GM21717 (cell line): ENCODE measurements around the gene SMLR1.
"Not testable (repeated sequence)": the region's sequence is repeated elsewhere in the genome, so short reads cannot be mapped to it uniquely, and the experiment has no call there.

Experiments used
- ATAC-seq: cut with Tn5 transposase; IDR thresholded peaks from one replicate; pipeline ENCODE4 v1.9.1; 2021; ENCODE audit warnings: mild to moderate bottlenecking, moderate library complexity; ENCODE audit not compliant: unreplicated experiment

The SMLR1 gene

DNA sequence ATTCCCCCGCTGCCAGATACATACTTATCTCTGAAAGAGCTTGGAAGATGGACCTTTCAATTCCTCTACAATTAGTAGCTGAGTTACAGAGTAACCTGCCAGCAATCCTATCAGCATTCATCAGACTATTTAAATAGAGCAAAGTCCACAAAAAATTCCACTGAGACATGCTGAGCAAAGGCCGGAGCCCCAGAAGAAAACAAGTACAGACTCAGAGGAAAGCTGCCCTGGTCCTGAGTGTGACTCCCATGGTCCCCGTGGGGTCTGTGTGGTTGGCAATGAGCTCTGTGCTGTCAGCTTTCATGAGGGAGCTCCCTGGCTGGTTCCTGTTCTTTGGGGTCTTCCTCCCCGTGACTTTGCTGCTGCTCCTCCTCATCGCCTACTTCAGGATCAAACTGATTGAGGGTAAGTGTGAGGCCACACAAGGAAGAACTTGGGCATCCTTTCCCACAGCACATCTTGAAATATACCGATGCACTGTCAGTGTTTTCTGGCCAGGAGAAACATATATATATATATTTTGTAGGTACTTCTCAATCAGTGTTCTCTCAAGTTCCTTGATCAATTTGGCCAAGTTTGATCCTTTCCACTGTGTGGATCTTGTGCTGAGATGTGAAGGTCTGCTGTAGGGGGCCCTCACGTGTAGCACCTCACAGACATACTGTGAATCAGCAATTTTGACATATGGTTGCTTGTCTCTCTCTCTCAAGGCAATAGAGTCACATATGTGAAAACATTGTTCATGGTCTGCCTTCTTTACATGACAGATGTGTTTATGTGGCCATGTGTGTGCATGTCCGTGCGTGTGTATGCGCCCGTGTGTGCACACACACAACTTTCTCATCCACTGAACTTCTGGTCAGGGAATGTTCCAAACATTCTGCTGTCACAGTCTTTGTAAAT is at the start of gene SMLR1:
Gene SMLR1 (plus strand): TSS at position 160 of the 903 bp plus-strand sequence. CDS start 8 bp downstream, at position 168.
- ATAC-seq, result no peak

DNA sequence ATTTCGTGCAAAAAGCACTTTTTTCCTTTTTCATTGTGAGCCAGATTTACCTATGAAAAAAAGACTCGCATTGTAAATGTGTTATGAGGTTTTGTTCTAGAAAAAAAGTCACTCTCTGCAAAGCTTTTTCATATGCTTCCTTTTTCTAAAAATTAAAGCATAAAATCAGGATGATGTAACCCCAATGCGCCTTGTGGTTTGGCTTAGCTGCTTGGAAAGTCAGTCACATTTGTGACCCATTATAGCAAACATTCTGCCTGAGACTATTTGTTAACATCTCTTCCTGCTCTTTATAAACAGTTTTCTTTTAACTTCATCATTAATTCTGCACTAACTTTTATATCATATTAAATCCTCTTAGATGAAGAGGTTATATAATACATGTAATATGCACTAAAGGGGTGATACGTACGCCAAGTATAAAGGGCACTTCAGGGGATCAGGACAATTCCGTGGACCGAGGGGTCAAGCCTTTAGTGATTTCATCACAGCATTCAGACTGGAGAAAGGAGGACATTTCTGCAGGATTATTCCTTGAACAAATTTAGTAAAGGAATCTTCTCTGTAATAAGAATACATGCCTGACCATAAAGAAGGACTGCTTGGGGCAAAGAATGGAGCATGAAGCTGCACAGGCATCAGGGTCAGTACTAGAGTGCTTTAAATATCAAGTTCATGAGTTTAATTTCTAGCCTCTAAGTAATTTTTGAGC is 48.1 kb upstream of the SMLR1 start:
- ATAC-seq, result no peak

DNA sequence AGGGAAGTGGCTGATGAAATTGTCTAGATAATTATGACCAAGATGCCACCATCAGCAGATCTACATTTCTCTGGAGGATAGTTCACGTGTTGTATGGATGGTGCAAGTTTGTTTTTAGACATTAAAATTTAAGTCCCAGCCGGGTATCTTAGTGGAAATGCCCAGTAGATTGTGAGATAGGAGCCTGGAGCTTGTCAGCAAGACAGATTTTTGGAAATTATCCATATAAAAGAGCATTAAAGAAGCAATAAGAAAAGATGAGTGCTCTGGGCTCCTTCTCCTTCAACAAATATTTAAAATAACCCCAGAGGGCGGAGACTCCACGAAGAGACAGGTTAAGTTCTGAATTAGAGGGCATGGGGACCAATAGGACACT is 47.6 kb upstream of the SMLR1 start:
- ATAC-seq, result no peak

DNA sequence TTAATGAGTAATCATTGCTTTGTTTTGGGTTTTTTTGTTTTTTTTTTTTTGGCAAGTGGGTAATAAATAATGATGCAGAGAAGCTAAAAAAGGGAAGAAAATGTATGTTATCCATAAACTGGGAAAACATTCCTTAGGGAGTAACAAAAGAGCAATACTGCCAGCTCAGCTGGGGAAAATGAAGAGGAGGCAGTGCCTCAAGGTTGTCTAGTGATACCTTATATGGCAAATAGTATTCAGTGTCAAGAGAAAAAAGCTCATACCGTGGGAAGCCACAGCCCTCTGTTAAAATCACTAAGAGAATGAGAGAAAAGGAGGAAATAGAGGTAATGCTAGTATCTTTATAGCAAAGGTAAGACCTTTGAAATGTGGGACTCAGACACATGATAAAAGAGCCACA is 47.1 kb upstream of the SMLR1 start:
- ATAC-seq, result no peak

DNA sequence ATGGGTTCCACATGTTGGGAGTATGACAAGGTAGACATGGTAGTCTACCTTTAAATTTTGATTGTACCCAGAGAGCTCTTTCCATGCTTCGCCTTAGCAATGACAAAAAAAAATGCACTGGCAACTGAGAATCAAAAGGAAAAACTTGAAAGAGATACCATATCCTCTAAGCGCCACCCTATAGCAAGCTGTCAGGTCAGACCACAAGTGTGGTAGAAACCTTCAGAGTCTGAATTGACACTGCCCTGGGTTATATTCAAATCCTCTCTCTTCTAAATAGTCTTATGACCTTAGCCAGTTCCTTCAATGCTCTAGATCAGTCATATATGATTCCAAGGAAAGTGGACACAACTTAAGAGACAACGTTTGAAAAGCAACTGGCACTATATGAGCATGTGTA is 45.6 kb upstream of the SMLR1 start:
- no peak for ATAC-seq

DNA sequence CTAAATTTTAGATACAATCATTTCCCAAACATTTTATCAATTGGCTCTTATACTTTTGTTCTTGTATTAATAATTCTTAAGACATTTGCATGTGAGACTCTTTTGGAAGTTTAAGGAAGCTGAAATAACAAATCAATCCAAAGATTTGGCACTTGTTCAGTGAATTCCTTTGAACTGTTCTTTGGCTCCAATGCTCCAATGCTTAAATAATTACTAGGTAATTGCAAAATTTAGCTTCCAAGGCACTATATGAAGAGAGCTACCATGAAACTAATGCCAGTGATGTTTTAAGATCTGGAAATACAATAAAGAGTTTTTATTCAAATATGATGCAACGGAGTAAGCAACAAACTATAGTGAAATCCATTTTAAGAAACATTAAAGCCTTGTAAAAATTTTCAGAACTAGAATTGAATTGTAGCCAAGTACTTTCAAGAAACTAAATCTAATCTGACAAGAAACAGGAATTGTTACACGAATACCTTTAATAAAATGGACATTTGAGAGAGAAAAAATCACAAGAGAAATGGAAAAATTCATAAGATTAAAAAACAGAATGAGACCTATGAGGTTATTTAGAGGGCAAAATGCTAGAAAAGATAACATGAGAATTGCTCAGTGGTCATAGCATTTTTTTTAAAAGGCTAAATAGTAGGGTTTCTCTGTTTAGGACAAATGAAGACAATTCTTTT is 43.6 kb upstream of the SMLR1 start:
- no peak for ATAC-seq

DNA sequence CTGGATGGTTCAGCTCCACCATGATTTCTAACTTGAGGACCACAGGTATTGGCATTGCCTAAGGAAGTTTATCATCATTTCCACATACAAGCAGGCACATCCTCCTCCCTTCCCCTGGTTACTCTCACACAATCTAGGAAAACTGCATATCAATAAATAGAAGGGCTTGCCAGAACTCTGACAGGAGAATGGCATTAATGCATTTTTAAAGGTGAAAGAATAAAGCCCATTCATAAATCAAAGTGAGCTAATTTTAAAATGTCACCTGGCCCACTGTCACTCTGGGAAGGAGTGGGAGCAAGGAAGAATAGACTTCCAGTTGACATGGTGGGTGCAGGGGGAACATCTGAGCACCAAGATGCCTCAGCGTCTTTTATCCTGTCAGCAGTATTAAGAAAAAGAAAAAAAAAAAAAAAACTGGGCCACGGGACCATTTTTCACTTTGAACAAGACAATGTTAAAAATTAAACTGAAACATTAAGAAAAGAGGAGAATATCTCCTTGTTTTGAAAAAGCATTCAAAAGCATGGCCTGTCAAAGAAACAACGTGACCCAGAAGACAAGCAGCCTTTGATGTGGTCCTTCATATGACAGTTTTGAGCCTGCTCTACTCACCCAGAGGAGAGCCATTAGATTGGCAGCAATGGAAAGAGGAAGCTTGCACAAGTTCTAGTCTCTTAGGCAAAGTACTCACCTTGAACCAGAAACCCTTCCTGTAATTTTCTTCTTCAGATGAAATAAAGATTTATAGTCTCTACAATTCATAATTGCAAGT is 39.3 kb upstream of the SMLR1 start:
- ATAC-seq, result no peak

DNA sequence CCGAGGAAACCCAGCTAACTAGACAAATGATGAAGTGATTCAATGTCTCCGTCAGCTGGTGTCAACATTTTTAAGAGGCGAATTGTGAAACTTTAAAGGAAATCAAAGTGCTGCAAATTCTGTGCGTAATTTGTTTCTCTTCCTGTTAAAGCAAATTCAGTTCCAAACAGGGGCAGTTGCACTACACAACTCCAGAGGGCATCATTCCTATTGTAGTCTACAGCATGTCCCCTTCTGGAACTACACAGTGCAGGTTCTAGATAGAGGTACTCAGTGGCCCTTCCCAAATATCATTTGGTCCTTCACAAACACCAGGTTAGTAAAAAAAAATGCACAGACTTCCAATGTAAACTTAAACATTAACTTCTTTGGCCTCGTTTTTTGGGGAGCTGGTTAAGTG is 38.3 kb upstream of the SMLR1 start:
- no peak for ATAC-seq

DNA sequence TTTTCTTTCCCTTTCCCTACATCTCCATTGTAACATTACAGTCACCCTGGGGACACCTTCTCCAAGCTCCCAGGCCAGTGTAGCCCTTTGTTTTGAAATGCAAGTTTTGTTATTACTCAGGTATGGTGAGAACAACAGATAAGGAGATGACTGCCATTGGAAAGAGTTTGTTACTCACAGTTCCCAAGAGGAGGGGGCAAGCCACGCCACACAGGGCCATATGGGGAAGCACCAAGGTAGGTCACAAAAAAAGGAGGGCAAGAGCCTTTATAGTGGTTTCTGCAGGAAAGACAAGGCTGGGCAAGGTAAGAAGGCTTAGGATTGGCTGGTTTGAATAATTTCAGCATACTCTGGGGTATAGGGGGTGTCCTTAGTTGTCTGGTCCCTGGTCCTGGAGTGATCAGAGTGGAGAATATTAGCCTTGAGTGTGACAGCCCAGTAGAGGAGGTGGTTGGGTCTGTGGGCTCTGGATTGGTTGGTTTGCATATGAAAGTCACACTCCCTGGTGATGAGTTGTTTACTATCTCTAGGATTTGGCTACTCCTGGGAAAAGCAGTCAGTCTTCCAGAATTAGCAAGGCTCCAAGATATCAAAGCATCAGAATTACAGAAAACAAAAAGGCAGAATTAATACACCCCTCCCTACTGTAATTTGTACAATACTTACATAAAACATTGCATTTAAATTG is 33.1 kb upstream of the SMLR1 start:
- no peak for ATAC-seq

DNA sequence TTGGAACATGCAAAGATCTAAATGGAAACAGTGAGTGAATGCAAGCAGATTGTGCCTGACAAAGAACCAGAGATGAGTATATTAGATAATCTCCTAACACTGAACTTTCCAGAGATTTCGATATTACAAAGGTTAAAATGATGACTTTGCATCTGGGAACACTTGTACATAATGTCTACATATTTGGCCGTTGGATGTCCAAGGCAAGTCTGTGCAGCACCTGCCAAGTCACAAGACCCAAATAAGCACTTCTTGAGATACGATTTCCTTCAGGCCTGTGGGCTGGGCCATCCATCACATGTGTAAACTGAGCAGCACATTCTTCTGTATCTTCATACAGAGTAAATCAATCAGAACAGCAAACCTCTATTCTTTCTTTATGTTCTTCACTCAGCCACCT is 32.5 kb upstream of the SMLR1 start:
- ATAC-seq, result no peak

DNA sequence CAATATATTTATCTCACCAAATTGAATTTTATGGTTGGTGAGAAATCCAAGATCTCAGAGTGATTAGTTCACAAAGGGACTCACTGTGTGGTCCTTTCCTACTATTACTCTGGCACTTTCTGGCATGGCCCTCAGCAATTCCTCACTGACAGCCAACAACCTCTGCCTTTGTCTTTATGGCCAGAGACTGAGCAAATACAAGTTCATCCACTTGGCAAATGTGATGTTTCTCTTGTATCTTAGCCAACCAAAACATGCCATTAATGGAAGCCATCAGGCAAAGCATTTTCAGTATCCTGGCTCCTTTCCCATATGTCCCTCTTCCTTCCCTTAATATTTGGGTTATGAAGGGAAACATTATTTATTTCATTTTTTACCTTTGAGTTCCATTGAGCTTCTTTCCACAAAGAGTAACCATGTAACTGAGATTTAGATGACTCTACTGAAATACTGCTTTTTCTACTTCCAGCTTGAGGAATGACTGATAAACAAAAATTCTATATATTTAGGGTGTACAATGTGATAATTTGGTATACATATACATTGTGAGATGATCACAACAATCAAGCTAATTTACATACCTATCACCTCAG is 30.8 kb upstream of the SMLR1 start:
- no peak for ATAC-seq

DNA sequence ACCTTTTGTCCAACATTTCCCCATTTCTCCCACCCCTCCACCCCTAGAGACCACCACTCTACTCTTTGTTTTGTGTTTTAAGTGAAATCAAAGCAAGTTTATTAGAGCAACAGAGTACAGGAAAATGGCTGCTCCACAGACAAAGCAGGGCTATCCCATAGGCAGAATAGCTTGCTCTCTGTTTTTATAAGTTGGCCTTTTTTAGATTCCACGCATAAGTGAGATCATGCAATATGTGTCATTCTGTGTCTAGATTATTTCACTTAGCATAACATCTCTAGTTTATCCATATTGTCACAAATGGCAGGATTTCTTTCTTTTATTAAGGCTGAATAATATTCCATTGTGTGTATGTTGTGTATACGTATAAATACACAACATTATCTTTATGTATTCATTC is 30.1 kb upstream of the SMLR1 start:
- no peak for ATAC-seq

DNA sequence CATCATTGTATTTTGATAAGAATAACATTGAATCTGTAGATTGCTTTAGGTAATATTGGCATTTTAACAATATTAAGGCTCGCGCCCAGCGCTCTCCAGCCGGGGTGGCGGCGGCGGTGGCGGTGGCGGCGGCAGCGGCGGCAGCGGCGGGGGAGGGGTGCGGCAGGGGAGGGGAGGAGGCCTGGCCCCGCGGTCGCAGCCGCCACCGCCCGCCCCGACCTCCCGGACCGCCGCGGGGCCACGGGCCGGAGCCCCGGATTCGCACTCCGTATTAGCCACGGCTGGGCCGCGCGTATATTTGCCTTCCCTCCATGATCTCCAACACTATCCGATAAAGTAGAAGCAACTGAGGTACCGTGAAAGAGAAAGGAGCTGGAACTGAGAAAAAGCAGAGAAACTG is 25.8 kb upstream of the SMLR1 start:
- not testable (repeated sequence) for ATAC-seq

DNA sequence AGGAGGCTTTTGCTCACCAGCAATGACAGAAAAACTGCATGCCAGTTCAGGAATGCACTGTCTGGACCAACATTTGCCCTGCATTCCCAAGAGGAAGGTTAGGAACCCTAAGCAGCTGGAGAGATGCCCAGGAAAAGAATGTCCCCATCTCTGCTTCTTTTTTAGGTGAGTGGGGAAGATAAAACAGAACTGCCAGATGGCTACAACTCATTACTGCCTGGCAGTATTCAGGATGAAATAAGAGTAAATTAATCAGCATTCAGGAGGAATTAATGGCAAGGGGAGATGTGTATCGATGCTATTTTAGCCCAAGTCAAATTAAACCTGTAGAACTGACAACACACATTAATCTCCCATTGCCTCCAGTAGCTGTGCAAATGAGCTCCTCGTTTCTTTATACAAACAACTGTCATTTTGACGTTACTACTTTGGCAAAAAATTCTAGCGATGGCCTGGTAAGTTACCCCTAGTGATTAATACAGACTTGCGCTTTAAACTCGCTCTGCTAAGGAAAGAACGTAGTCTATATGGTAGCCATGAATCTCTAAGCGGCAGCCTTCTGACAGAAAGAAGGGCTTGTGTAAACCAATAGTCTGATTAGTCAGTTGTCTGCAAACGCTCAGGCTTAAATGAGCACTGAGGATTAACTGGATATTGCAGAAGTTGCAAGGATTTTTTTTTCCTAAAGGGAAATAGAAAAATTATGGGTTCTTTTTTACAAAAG is 16.7 kb upstream of the SMLR1 start:
- ATAC-seq, result no peak

DNA sequence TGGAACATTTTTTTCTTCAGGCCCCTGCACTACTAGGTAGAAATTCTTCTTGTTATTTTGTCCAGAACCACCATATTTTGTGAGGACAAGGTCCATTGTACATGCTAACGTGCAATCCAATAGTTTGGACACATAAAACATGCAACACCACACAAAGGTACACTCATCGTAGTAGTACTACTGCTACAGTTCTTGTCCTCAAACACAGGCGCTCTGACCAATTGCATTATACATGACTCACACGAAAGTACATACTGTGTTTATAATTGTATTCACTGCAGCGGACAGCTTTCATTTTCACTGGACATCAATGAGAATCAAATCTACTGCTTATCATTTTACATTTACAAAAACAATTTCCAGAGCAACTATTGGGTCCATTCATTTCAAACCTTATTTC is 15.3 kb upstream of the SMLR1 start:
- ATAC-seq, result no peak

DNA sequence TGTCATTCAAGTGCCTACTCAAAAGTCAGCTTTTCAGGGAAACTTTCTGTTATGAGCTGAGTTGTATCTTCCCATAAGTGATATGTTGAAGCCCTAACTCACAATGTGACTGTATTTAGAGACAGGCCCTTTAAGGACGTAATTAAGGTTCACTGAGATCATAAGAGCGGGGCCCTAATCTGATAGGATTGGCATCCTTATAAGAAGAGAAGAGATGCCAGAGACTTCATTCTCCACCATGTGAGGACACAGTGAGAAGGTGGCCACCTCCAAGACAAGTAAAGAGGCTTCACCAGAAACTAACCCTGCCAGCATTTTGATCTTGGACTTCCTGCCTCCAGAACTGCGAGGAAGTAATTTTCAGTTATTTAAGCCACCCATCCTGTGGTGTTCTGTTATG is 12.7 kb upstream of the SMLR1 start:
- no peak for ATAC-seq

DNA sequence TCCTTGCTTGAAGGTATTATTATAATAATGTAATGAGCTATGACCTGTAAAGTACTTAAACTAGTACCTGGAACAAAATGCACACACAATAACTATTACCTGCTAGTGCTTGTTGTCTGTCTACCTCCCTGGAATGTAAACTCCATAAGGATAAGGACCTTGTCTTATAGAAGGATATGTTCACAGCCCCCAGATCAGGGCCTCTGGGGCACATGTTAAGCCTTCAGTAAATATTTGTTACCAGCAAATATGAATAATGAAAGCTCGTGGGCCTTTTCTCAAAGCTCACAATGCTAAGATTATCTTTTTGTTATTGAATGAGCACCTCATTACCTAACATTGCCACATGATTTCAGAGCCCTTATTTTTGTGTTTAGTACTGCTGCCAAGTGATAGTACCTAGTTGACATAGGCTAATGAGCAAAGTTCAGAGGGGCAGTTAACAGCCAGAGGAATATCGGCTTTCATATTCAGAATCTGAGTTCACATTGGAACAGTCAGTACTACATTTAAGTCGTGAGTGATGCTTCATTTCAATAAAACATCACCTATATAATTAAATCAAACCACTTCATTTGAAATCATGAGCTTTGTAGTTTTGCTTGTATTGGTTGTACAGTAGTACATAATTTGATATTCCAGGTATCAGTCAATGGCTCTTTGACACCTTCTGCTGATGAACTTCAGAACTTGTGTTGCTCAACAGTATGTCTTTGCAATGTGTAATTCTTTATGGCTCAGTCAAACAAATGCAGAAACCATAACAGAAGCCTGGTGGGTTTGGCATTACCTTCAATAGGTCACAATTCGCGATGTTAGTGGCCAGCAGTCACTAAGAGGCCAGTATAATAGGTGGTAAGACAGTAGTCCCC is 11.8 kb upstream of the SMLR1 start:
- no peak for ATAC-seq

DNA sequence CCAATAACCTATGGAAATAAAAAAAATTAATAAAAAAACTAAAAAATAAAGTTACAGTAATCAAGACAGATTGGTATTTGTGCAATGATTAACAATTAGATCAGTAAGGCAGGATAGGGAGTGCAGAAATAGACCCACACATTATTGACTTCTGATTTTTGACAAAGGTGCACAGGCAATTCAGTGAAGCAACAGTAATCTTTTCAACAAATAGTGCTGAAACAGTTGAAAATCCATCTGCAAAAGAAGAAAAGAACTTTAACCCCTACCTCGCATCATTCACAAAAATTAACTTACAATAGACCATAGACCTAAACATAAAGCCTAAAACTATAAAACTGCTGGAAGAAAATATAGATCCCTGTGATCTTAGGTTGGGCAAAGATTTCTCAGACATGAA is 4.5 kb upstream of the SMLR1 start:
- ATAC-seq, result no peak
